Calu3 (cell line): ENCODE measurements around the gene SREBF2. TPM values are rescaled to one million over a fixed set of nuclear protein-coding genes. Genes with fewer than 3 reads are reported as not detected.

Experiments
- BruUV-seq: library from RNA; stranded (reverse); fragments of 400-500 nt; replicated peaks from 2 replicates; lab custom pipeline; 2021; lab: Mats Ljungman, UMichigan
- CTCF ChIA-PET: fragments of 300-600 bp; sonication (Branson Sonifier 250); formaldehyde crosslinking; loops from one replicate; lab custom pipeline; 2022; ENCODE audit warnings: antibody characterized with exemption; lab: Charles Lee
- DNase-seq: peaks from one replicate; pipeline ENCODE4 v3.0.0; 2022
- H3K27ac Mint-ChIP-seq: one replicate; pipeline ENCODE4 v1.8.0; 2022; ENCODE audit warnings: mixed read lengths; ENCODE audit not compliant: unreplicated experiment
- H3K27me3 Mint-ChIP-seq: one replicate; pipeline ENCODE4 v1.8.0; 2022; ENCODE audit warnings: mixed read lengths; ENCODE audit not compliant: unreplicated experiment
- H3K36me3 Mint-ChIP-seq: one replicate; pipeline ENCODE4 v1.8.0; 2022; ENCODE audit warnings: mild to moderate bottlenecking, moderate library complexity, mixed read lengths; ENCODE audit not compliant: insufficient read depth, unreplicated experiment
- H3K4me1 Mint-ChIP-seq: one replicate; pipeline ENCODE4 v1.8.0; 2022; ENCODE audit warnings: mild to moderate bottlenecking, low read depth, mixed read lengths; ENCODE audit not compliant: unreplicated experiment
- H3K4me3 Mint-ChIP-seq: one replicate; pipeline ENCODE4 v1.8.0; 2022; ENCODE audit warnings: mild to moderate bottlenecking, low read depth, moderate library complexity, mixed read lengths; ENCODE audit not compliant: unreplicated experiment
- H3K9me3 Mint-ChIP-seq: one replicate; pipeline ENCODE4 v1.8.0; 2022; ENCODE audit warnings: low read depth, mixed read lengths; ENCODE audit not compliant: unreplicated experiment
- CTCF ChIP-seq: fragments of 200-600 bp; IDR thresholded peaks from one replicate; pipeline ENCODE4 v1.8.0; 2022; ENCODE audit warnings: antibody characterized with exemption; ENCODE audit not compliant: unreplicated experiment
- intact Hi-C: fragments of 100-400 bp; cut with micrococcal nuclease; formaldehyde crosslinking; loops from one replicate; pipeline ENCODE4 v1.10.0; 2022; ENCODE audit not compliant: unreplicated experiment
- total RNA-seq: library from RNA; stranded (reverse); gene quantifications from 2 replicates; pipeline ENCODE4 v1.2.3, GENCODE V29; 2022

The SREBF2 gene
- total RNA-seq, 1 experiment from 2014 or later, result 159 TPM

GRCh38 chr22:41875531-41876270 lies 42.8 kb downstream of the SREBF2 start:
- Mint-ChIP-seq H3K27me3 (no peaks in the 10 kb centered on the region), H3K27ac (no peak overlapping the region), H3K9me3 (no peaks in the 10 kb centered on the region), H3K36me3 (peaks cover 67% of the 10 kb centered on the region), H3K4me1 (no peaks in the 10 kb centered on the region), H3K4me3 (no peak overlapping the region)
- no peak for DNase-seq
- intact Hi-C loops, result no loop called here
- CTCF ChIA-PET, result no interaction called here
- BruUV-seq, result no TSS peak
- no peak for TF ChIP-seq CTCF

DNA sequence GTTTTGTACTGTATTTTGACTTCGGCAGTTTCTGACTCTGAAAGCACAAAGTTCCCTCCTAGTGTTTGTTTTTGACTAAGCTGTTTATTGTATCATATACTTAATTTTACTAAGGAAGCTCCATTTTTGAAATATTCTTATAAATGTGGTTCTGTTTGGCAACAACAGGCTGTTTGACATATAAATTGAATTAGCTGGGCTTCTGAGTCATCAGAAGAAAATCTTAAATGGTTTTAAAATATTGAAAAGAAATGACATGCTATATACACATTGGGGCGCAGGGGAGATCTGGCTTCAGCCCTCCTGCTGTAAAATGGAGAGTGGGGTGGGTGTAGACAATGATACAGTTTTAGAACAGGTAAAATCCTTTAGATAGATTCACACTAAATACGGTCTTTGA lies 43.4 kb downstream of the SREBF2 start:
- BruUV-seq, result no TSS peak
- Mint-ChIP-seq H3K4me3 (no peak overlapping the region), H3K36me3 (peaks cover 67% of the 10 kb centered on the region), H3K4me1 (no peaks in the 10 kb centered on the region), H3K9me3 (no peaks in the 10 kb centered on the region), H3K27ac (no peak overlapping the region), H3K27me3 (no peaks in the 10 kb centered on the region)
- CTCF ChIA-PET, result no interaction called here
- no peak for TF ChIP-seq CTCF
- intact Hi-C loops, result no loop called here
- DNase-seq, result no peak

DNA sequence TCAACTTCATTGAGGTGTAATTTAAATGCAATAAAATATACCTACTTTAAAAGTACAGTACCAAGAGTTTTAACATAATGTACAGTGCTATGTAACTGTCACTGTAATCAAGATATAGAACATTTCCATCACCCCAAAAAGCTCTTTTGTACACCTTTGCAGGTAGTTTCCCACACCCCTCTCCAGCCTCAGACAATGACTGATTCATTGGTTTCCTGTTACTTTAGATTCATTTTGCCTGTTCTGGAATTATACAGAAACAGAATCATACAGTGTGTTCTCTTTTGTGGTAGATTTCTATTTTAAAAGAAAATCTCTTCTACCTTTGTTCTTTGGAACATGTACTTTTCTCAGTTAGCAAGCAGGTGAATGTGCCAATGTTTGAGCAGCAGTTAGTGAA lies 43.8 kb downstream of the SREBF2 start:
- no peaks in the 10 kb centered on the region for H3K27me3 Mint-ChIP-seq
- intact Hi-C loops, result no loop called here
- no peak overlapping the region for H3K4me3 Mint-ChIP-seq
- peaks cover 70% of the 10 kb centered on the region for H3K36me3 Mint-ChIP-seq
- no TSS peak for BruUV-seq
- CTCF ChIA-PET, result no interaction called here
- H3K4me1 Mint-ChIP-seq, result no peaks in the 10 kb centered on the region
- H3K9me3 Mint-ChIP-seq, result no peaks in the 10 kb centered on the region
- no peak for TF ChIP-seq CTCF
- no peak for DNase-seq
- H3K27ac Mint-ChIP-seq, result no peak overlapping the region

- H3K36me3 Mint-ChIP-seq, result peaks cover 56% of the 10 kb centered on the region
These were observed 47.7 kb downstream of the SREBF2 start for GRCh38 chr22:41880653-41881052.

More at GRCh38 chr22:41880653-41881052, 47.7 kb downstream of the SREBF2 start:
- no TSS peak for BruUV-seq
- Mint-ChIP-seq H3K9me3 (no peaks in the 10 kb centered on the region), H3K4me3 (no peak overlapping the region), H3K4me1 (no peaks in the 10 kb centered on the region), H3K27me3 (no peaks in the 10 kb centered on the region), H3K27ac (no peak overlapping the region)
- TF ChIP-seq CTCF, result no peak
- DNase-seq, result no peak
- intact Hi-C loops, result no loop called here
- CTCF ChIA-PET, result interaction anchor here (0.7 to 1.2 kb wide), 2 partner anchors 60 to 573 kb away, joined by 4 to 9 read pairs; no protein-coding TSS in a partner anchor
